Measurements from ENCODE around the gene MICB.
"Not testable (repeated sequence)": the region's sequence is repeated elsewhere in the genome, so short reads cannot be mapped to it uniquely, and the experiment has no call there.

MICB gene

GRCh38 chr6:31497531-31498476, at the start of gene MICB:
TSS of gene MICB (plus strand) at chr6:31498145. CDS start at chr6:31498194, 49 bp downstream.
- peak; percentile 78 for DNase-seq

GRCh38 chr6:31450751-31451150, 47.2 kb upstream of the MICB start:
- peak; percentile 15 for DNase-seq

- DNase-seq = no peak
These were observed 45.1 kb upstream of the MICB start for GRCh38 chr6:31452859-31453258.

GRCh38 chr6:31453259-31453658, 44.7 kb upstream of the MICB start:
- peak; percentile 79 for DNase-seq

GRCh38 chr6:31459864-31460263, 38.1 kb upstream of the MICB start:
- not testable (repeated sequence) for DNase-seq

- no peak for DNase-seq
These were observed 37.5 kb upstream of the MICB start for GRCh38 chr6:31460361-31461025.

- no peak for DNase-seq
These were observed 35.6 kb upstream of the MICB start for GRCh38 chr6:31462026-31462963.

GRCh38 chr6:31462964-31463870, 34.7 kb upstream of the MICB start:
- DNase-seq = peak; percentile 89

- no peak for DNase-seq
These were observed 33.4 kb upstream of the MICB start for GRCh38 chr6:31464252-31465184.

GRCh38 chr6:31465185-31465536, 32.8 kb upstream of the MICB start:
- DNase-seq = no peak

GRCh38 chr6:31465718-31466117, 32.2 kb upstream of the MICB start:
- DNase-seq = no peak

- no peak for DNase-seq
These were observed 31.5 kb upstream of the MICB start for GRCh38 chr6:31466466-31466865.

- no peak for DNase-seq
These were observed 30.8 kb upstream of the MICB start for GRCh38 chr6:31467151-31467550.

GRCh38 chr6:31468311-31468710, 29.6 kb upstream of the MICB start:
- DNase-seq = no peak

GRCh38 chr6:31470801-31471200, 27.1 kb upstream of the MICB start:
- peak; percentile 7 for DNase-seq

- no peak for DNase-seq
These were observed 26.2 kb upstream of the MICB start for GRCh38 chr6:31471711-31472110.

- no peak for DNase-seq
These were observed 25.7 kb upstream of the MICB start for GRCh38 chr6:31472259-31472658.

- DNase-seq = no peak
These were observed 24.7 kb upstream of the MICB start for GRCh38 chr6:31473244-31473643.

GRCh38 chr6:31473780-31474761, 23.9 kb upstream of the MICB start:
- DNase-seq = peak; percentile 75

All from inflammatory macrophage treated with lipopolysaccharide for 4 hours (primary cell).